ENCODE measurements around the gene TOGARAM2.
"Not testable (repeated sequence)": the region's sequence is repeated elsewhere in the genome, so short reads cannot be mapped to it uniquely, and the experiment has no call there.

Gene TOGARAM2

DNA sequence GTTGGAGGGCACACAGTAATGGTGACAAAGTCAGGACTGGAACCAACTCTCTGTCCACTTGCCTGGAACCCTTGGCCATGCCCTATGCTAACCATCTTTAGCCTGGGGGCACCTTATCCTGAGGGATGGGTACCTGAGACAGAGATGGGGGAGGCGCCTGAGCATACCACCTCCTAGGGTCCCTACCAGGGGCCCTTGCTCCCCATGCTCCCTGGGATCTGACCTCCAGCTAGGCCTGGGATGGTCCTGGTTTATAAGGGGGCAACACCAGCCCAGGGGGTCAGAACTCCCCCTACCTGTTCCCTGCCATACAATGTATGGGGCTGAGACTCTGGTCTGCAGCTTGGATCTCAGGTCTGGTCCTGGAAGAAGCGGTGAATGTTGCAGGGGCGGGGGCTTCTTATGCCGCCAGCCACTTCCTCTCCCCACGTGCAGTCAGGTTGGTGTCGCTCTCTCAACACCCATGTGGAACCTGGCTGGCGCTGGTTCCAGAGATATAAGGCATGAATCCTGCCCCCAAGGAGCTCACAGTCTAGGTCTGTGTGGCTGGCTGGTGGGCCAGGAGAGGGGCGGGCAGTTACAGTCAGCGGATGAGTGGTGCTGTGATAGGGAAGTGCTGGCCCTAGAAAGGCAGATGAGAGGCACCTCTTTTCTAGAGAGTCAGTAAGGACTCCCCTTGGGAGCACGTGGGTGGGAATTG, 3.8 kb upstream of the TOGARAM2 start:
- DNase-seq: no peak

DNA sequence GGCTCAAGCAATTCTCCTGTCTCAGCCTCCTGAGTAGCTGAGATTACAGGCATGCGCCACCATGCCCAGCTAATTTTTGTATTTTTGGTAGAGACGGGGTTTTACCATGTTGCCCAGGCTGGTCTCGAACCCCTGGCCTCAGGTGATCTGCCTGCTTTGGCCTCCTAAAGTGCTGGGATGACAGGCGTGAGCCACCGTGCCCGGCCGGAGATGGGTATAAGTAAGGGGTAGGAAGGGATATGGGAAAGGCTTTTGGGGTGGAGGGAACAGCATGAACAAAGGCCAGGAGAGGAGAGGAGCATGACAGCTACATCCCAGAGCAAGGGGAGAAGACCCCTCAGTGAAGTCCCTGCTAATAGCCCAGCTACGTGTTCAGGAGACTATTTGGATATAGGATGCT, 3.1 kb upstream of the TOGARAM2 start:
- not testable (repeated sequence) for DNase-seq

- no peak for DNase-seq
Measured at GRCh38 chr2:28978606-28979005, 2.5 kb upstream of the TOGARAM2 start.

- DNase-seq: no peak
Measured at GRCh38 chr2:28979041-28979440, 2.1 kb upstream of the TOGARAM2 start.

DNA sequence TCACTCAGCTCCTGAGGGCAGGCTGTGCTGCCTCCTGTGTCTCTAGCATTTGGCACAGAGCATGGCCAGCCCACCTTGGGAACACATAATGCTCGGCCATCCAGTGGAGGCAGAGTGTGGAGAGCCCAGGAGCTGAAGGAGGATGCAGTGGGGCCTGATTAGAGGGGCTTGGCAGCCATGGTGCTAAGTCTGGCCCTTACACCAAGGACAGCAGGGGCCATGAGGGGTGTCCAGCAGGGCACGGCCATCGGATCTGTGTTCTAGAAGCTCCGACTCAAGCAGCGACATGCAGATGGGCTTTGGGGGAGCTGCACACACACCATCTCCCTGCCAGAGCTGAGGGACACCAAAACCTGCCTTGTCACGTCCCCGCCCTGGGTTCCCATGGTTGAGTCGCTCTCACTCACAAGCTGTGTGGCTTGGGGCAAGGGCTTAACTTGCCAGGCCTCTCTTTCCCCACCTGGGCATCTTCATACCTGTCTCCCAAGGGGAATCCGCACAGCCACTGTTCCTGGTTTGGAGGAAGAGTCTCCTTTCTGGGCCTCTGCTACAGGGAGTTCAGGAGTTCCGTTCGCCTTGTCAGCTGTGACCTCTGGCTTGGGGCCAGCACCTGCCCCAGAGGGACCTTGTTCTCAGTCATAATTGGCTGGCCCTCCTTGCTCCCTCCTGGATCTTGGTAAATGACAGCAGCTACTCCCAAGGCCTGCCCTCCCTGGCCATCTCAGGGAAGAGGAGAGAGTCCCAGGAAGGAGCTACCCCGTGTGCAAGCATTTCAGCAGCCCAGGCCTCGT, 1.3 kb upstream of the TOGARAM2 start:
- DNase-seq: no peak

GRCh38 chr2:28980368-28981015, 606 bp upstream of the TOGARAM2 start:
- DNase-seq: no peak

DNA sequence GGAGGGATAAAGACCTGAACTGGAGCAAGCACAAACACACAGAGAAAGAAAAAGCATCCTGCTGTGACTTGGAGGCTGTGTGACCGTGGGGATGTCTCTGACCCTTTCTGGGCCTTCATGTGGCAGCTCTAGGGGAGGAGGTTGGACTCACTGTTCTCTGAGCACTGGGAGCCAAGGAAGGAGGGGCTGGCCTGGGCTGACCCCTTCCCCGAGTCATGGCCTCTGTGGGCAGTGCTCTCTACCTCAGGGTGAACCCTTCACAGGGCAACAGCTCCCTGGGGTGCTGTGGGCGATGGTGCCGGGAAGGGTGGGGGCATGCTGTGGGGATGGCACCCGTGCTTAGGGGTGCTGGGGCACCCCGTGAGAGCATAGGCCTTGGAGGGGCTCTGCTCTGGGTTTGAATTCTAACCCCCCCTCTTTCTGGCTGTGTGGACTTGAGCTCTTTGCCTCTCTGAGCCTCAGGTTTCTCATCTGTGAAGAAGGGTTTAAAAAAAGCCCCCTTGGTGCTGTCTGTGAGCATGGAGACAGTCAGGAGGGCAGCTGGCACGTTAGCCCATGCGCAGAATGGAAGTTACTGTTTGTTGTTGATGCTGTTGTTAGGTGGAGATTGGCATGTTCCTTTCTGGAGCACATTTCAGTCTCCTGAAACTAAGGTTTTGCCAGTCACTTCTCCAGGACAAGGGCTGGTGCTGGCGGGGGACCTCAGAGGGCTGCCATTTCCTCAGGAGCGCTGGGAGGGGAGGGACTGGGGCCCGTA, 700 bp downstream of the TOGARAM2 start:
- no peak for DNase-seq

DNA sequence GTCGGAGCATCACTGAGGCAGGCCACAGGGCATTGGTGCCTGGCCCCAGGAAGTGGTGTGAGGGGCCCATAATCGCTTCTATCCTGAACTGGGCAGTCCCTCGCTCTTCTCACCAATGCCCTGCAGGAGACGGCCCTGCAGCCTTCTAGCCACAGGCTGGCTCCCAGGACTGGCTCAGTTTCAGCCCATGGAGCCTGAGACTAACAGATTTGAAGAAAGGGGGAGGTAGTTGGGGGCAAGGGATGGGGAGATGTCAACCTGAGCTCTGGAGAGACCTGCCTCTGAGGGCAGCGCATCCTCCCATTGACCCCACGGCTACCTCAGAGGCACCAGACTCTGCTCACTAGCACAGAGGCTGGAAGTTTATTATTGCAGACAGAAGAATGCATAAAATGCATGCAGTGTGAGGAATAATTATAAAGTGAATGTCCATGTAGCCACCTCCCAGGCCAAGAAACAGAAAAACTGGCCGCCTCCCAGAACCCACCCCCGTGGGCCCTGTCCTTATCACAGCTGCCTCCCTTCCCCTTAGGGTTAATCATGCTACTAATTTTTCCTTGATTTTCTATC, 1.4 kb downstream of the TOGARAM2 start:
- no peak for DNase-seq

GRCh38 chr2:28986429-28986828, 5.3 kb downstream of the TOGARAM2 start:
- DNase-seq: no peak

GRCh38 chr2:28989973-28990372, 8.9 kb downstream of the TOGARAM2 start:
- no peak for DNase-seq

- no peak for DNase-seq
Measured at GRCh38 chr2:28990445-28990844, 9.3 kb downstream of the TOGARAM2 start.

DNA sequence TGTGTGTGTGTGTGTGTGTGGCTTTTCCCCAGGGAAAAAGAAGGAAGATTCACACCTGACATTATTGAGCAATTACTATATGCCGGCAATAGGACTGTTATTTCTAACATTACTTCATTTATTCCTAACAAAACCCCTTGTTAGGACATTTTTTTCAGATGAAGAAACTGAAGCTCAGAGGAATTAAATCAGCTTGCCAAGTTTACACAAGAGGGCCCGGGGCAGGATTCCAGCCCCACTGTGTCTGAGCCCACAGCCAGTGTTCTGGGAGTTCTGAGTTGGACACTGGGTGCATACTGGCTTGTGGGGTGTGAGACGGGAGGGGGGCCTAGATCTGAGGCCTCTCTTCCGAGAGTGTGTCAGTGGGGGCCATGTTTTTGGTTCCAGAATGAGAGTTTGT, 9.9 kb downstream of the TOGARAM2 start:
- DNase-seq: no peak

- no peak for DNase-seq
Measured at GRCh38 chr2:28991460-28991859, 10.4 kb downstream of the TOGARAM2 start.

- DNase-seq: no peak
Measured at GRCh38 chr2:28993206-28993960, 12.3 kb downstream of the TOGARAM2 start.

GRCh38 chr2:28994074-28994473, 13.0 kb downstream of the TOGARAM2 start:
- no peak for DNase-seq

DNA sequence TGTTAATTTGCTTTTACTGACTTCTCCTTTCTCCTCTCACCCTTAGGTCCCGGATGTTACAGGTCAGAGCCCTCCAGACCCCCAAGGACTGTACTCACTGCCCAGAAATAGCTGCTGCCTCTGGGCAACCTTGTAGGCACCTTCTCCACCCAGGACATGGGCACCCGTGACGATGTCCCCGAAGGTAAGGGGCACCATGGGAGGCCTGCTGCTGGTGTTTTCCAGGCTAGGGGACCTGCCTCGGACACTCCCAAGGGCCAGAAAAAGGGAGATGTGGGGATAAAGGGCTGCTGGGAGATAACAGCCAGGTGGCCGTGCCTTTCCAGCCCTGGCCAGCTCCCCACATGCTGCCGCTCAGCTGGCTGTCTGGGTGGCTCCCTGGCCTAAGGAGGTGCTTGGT, 13.6 kb downstream of the TOGARAM2 start:
- no peak for DNase-seq

GRCh38 chr2:28995765-28996750, 15.0 kb downstream of the TOGARAM2 start:
- DNase-seq: no peak

DNA sequence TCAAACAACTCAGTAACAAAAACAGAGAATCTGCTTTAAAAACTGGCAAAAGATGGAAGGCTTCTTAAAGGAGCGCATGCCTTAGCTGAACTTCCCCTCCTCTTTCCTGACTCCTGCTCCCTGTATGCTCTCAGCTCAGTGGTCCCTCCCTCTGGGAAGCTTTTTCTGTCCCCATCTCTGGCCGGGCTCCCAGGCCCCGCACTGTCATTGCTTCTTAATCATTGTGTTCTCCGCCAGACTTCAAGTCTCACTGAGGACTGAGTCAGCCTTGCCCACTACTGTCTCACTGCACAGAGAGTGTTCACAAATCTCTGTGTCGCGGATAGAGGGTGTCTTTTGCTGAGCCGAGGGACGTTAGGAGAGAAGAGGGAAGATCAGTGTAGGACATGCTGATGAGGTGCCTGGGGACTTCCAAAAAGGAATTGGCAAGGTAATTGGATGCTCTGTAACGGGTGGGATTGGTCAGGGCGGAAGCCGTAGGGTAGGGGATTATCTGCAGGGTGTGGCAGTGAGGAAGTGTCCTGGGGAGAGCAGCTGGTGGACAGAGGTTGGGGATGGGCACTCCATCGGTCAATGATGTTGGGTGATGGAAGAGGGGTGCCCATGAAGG, 16.2 kb downstream of the TOGARAM2 start:
- DNase-seq: no peak

- no peak for DNase-seq
Measured at GRCh38 chr2:28997847-28998735, 17.0 kb downstream of the TOGARAM2 start.

All from CD4-positive, alpha-beta T cell treated with Interleukin-17A for 4 hours (primary cell).